IPS-18a (cell line): Measurements from ENCODE around the gene SIDT2.
"Not testable (repeated sequence)": the region's sequence is repeated elsewhere in the genome, so short reads cannot be mapped to it uniquely, and the experiment has no call there.

Source experiments
- H3K27ac ChIP-seq: one replicate; pipeline ENCODE4 v1.5.1; 2013; ENCODE audit warnings: low read length
- H3K27me3 ChIP-seq: one replicate; pipeline ENCODE4 v1.6.1; 2013; ENCODE audit warnings: mild to moderate bottlenecking, low read length; ENCODE audit not compliant: control insufficient read depth, insufficient read depth
- H3K36me3 ChIP-seq: one replicate; pipeline ENCODE4 v1.6.1; 2013; ENCODE audit warnings: low read depth, low read length; ENCODE audit not compliant: control insufficient read depth
- H3K4me1 ChIP-seq: one replicate; pipeline ENCODE4 v1.6.1; 2013; ENCODE audit warnings: low read depth, low read length; ENCODE audit not compliant: control insufficient read depth
- H3K4me3 ChIP-seq: one replicate; pipeline ENCODE4 v1.5.1; 2013; ENCODE audit warnings: low read length
- H3K9ac ChIP-seq: one replicate; pipeline ENCODE4 v1.6.1; 2013; ENCODE audit warnings: mild to moderate bottlenecking, low read length, moderate library complexity
- H3K9me3 ChIP-seq: one replicate; pipeline ENCODE4 v1.6.1; 2013; ENCODE audit warnings: low read depth, low read length; ENCODE audit not compliant: control insufficient read depth

SIDT2 gene

GRCh38 chr11:117209351-117210125 is 31.0 kb downstream of the SIDT2 start:
- not testable (repeated sequence) for H3K36me3 ChIP-seq

GRCh38 chr11:117210620-117211019 is 32.1 kb downstream of the SIDT2 start:
- Histone ChIP-seq H3K36me3 (no peaks in the 10 kb centered on the region), H3K4me3 (no peak overlapping the region), H3K27me3 (no peaks in the 10 kb centered on the region), H3K9me3 (no peaks in the 10 kb centered on the region), H3K27ac (no peak overlapping the region), H3K9ac (no peak overlapping the region), H3K4me1 (no peaks in the 10 kb centered on the region)

More at GRCh38 chr11:117209351-117210125, 31.0 kb downstream of the SIDT2 start:
- H3K4me3 ChIP-seq, H3K27me3 ChIP-seq, H3K4me1 ChIP-seq, H3K9me3 ChIP-seq, H3K9ac ChIP-seq, H3K27ac ChIP-seq: not testable (repeated sequence)

- peaks cover 4% of the 10 kb centered on the region for H3K36me3 ChIP-seq
- H3K4me1 ChIP-seq = no peaks in the 10 kb centered on the region
- H3K27me3 ChIP-seq = no peaks in the 10 kb centered on the region
- no peak overlapping the region for H3K9ac ChIP-seq
- H3K9me3 ChIP-seq = no peaks in the 10 kb centered on the region
- no peak overlapping the region for H3K27ac ChIP-seq
- H3K4me3 ChIP-seq = no peak overlapping the region
These were observed 34.3 kb downstream of the SIDT2 start for GRCh38 chr11:117212697-117213355.

GRCh38 chr11:117214404-117215110 is 36.0 kb downstream of the SIDT2 start:
- Histone ChIP-seq H3K27ac (no peak overlapping the region), H3K4me3 (no peak overlapping the region), H3K27me3 (no peaks in the 10 kb centered on the region), H3K36me3 (peaks cover 16% of the 10 kb centered on the region), H3K9me3 (no peaks in the 10 kb centered on the region), H3K9ac (no peak overlapping the region), H3K4me1 (no peaks in the 10 kb centered on the region)

GRCh38 chr11:117217141-117218084 is 38.9 kb downstream of the SIDT2 start:
- H3K9me3 ChIP-seq = no peaks in the 10 kb centered on the region
- H3K9ac ChIP-seq = no peak overlapping the region
- H3K27ac ChIP-seq = no peak overlapping the region
- H3K4me1 ChIP-seq = no peaks in the 10 kb centered on the region
- H3K4me3 ChIP-seq = no peak overlapping the region
- H3K27me3 ChIP-seq = no peaks in the 10 kb centered on the region
- peaks cover 20% of the 10 kb centered on the region for H3K36me3 ChIP-seq

- Histone ChIP-seq H3K27me3 (no peaks in the 10 kb centered on the region), H3K27ac (no peak overlapping the region), H3K4me3 (no peak overlapping the region), H3K36me3 (peaks cover 23% of the 10 kb centered on the region), H3K9ac (no peak overlapping the region), H3K9me3 (no peaks in the 10 kb centered on the region), H3K4me1 (no peaks in the 10 kb centered on the region)
These were observed 39.8 kb downstream of the SIDT2 start for GRCh38 chr11:117218133-117218915.

GRCh38 chr11:117219001-117219400 is 40.5 kb downstream of the SIDT2 start:
- H3K36me3 ChIP-seq = peaks cover 23% of the 10 kb centered on the region
- no peaks in the 10 kb centered on the region for H3K4me1 ChIP-seq
- H3K27ac ChIP-seq = no peak overlapping the region
- H3K9me3 ChIP-seq = no peaks in the 10 kb centered on the region
- no peaks in the 10 kb centered on the region for H3K27me3 ChIP-seq
- no peak overlapping the region for H3K9ac ChIP-seq
- no peak overlapping the region for H3K4me3 ChIP-seq

- Histone ChIP-seq H3K9me3 (no peaks in the 10 kb centered on the region), H3K4me3 (no peak overlapping the region), H3K27ac (no peak overlapping the region), H3K4me1 (no peaks in the 10 kb centered on the region), H3K36me3 (peaks cover 23% of the 10 kb centered on the region), H3K9ac (no peak overlapping the region), H3K27me3 (no peaks in the 10 kb centered on the region)
These were observed 40.9 kb downstream of the SIDT2 start for GRCh38 chr11:117219455-117219854.

- no peaks in the 10 kb centered on the region for H3K4me1 ChIP-seq
- no peaks in the 10 kb centered on the region for H3K9me3 ChIP-seq
- H3K9ac ChIP-seq = no peak overlapping the region
- no peak overlapping the region for H3K4me3 ChIP-seq
- H3K27ac ChIP-seq = no peak overlapping the region
- no peaks in the 10 kb centered on the region for H3K27me3 ChIP-seq
- peaks cover 23% of the 10 kb centered on the region for H3K36me3 ChIP-seq
These were observed 41.5 kb downstream of the SIDT2 start for GRCh38 chr11:117219995-117220394.

GRCh38 chr11:117220568-117220967 is 42.0 kb downstream of the SIDT2 start:
- no peaks in the 10 kb centered on the region for H3K27me3 ChIP-seq
- H3K27ac ChIP-seq = no peak overlapping the region
- no peaks in the 10 kb centered on the region for H3K4me1 ChIP-seq
- H3K36me3 ChIP-seq = peaks cover 23% of the 10 kb centered on the region
- H3K9me3 ChIP-seq = no peaks in the 10 kb centered on the region
- no peak overlapping the region for H3K9ac ChIP-seq
- no peak overlapping the region for H3K4me3 ChIP-seq
